GM19043 (cell line): ENCODE data around the gene EID3.
"Not testable (repeated sequence)": the region's sequence is repeated elsewhere in the genome, so short reads cannot be mapped to it uniquely, and the experiment has no call there.

Experiments used
- ATAC-seq: cut with Tn5 transposase; IDR thresholded peaks from one replicate; pipeline ENCODE4 v1.9.1; 2021; ENCODE audit warnings: low read depth; ENCODE audit not compliant: unreplicated experiment

EID3 gene

GRCh38 chr12:104288635-104289274 is 14.8 kb upstream of the EID3 start:
- peak; percentile 53 for ATAC-seq

- no peak for ATAC-seq
Measured at GRCh38 chr12:104290320-104290719, 13.2 kb upstream of the EID3 start.

GRCh38 chr12:104290855-104291254 is 12.7 kb upstream of the EID3 start:
- ATAC-seq, result no peak

- no peak for ATAC-seq
Measured at GRCh38 chr12:104291867-104292524, 11.5 kb upstream of the EID3 start.

- no peak for ATAC-seq
Measured at GRCh38 chr12:104292872-104293794, 10.4 kb upstream of the EID3 start.

GRCh38 chr12:104294158-104294859 is 9.2 kb upstream of the EID3 start:
- ATAC-seq, result not testable (repeated sequence)

- ATAC-seq, result no peak
Measured at GRCh38 chr12:104294927-104295668, 8.4 kb upstream of the EID3 start.

GRCh38 chr12:104295954-104296353 is 7.6 kb upstream of the EID3 start:
- no peak for ATAC-seq

- ATAC-seq, result no peak
Measured at GRCh38 chr12:104296718-104297117, 6.8 kb upstream of the EID3 start.

- no peak for ATAC-seq
Measured at GRCh38 chr12:104297477-104298113, 5.9 kb upstream of the EID3 start.

- no peak for ATAC-seq
Measured at GRCh38 chr12:104299842-104300481, 3.6 kb upstream of the EID3 start.

GRCh38 chr12:104304261-104305009 is 896 bp downstream of the EID3 start:
- no peak for ATAC-seq

GRCh38 chr12:104305349-104305748 is 1.8 kb downstream of the EID3 start:
- ATAC-seq, result no peak

- no peak for ATAC-seq
Measured at GRCh38 chr12:104306376-104306775, 2.8 kb downstream of the EID3 start.

GRCh38 chr12:104306943-104307654 is 3.6 kb downstream of the EID3 start:
- ATAC-seq, result no peak

GRCh38 chr12:104307655-104308000 is 4.1 kb downstream of the EID3 start:
- ATAC-seq, result no peak

- no peak for ATAC-seq
Measured at GRCh38 chr12:104309446-104309993, 6.0 kb downstream of the EID3 start.
